Measurements from ENCODE around the gene ADCY3. TPM values are rescaled to one million over a fixed set of nuclear protein-coding genes. Genes with fewer than 3 reads are reported as not detected.

Gene ADCY3
- total and polyA plus RNA-seq, 10 of the 15 experiments (the other 5 are each of a cell fraction or from before 2014, with no cell fraction given), result 2.8 to 102 (median 50.4) TPM

- ChIA-PET POLR2A (interaction anchor here (0.6 kb wide), 1 partner anchor 127 kb away, joined by 7 read pairs; no protein-coding TSS in a partner anchor), CTCF (no interaction called here), SMC1A (ENCODE audit: uncharacterized antibody, unreplicated experiment) (no interaction called here), RAD21 (ENCODE audit: unreplicated experiment) (no interaction called here)
- Histone ChIP-seq H2AFZ (ENCODE audit: control insufficient read depth, low read depth, low read length) (no peak overlapping the region), H3K4me3 (no peak overlapping the region), H4K20me1 (ENCODE audit: control insufficient read depth, insufficient read depth) (0 out of 2 replicates have a peak, but pooled peaks cover 1% of the 10 kb centered on the region), H3K79me2 (ENCODE audit: control insufficient read depth, insufficient read depth, low read length) (peaks cover 16% of the 10 kb centered on the region), H3K27me3 (replicated peaks in 1 of 2; ENCODE audit: control insufficient read depth in 2 of 2, insufficient read depth in 2 of 2, low read length in 1 of 2) (no peaks in the 10 kb centered on the region), H3K9ac (ENCODE audit: control insufficient read depth, insufficient read depth, low read length) (no peak overlapping the region), H3K27ac (ENCODE audit: control insufficient read depth, insufficient read depth) (no peak overlapping the region), H3K4me1 (ENCODE audit: control insufficient read depth, insufficient read depth, low read length) (peaks cover 28% of the 10 kb centered on the region), H3K9me3 (replicated peaks; ENCODE audit: control insufficient read depth, insufficient read depth, low read length) (no peaks in the 10 kb centered on the region), H3K36me3 (ENCODE audit: control insufficient read depth in 2 of 2, insufficient read depth in 2 of 2, low read length in 1 of 2) (no peaks in the 10 kb centered on the region; a peak in 1 of 4 replicates), H3K4me2 (ENCODE audit: control insufficient read depth, insufficient read depth) (no peak overlapping the region)
- ATAC-seq (no peak), FAIRE-seq (no peak), DNase-seq (ENCODE audit: low read depth, low spot score) (no peak)
- no TSS peak for BruUV-seq (replicated peaks)
- intact Hi-C loops (cut with micrococcal nuclease; ENCODE audit: unreplicated experiment), result no loop called here
- 95% methylated on average over 10 of the region's 10 CpGs for WGBS (ENCODE audit: insufficient coverage, insufficient replicate concordance, low lambda C conversion rate, missing lambda C conversion rate)
- in situ Hi-C loops (cut with MboI), result no loop called here
- TF ChIP-seq HDAC6 (IDR thresholded peaks at IDR 0.05; ENCODE audit: unreplicated experiment), result no peak
- no peak for TF ChIP-seq RAD51 (IDR thresholded peaks at IDR 0.05)
- no peak for TF ChIP-seq STAT1 (conservative IDR thresholded peaks at IDR 0.05)
- TF ChIP-seq, protein P1, sequence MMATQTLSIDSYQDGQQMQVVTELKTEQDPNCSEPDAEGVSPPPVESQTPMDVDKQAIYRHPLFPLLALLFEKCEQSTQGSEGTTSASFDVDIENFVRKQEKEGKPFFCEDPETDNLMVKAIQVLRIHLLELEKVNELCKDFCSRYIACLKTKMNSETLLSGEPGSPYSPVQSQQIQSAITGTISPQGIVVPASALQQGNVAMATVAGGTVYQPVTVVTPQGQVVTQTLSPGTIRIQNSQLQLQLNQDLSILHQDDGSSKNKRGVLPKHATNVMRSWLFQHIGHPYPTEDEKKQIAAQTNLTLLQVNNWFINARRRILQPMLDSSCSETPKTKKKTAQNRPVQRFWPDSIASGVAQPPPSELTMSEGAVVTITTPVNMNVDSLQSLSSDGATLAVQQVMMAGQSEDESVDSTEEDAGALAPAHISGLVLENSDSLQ (IDR thresholded peaks at IDR 0.05), result no peak
- TF ChIP-seq E2F8 (IDR thresholded peaks at IDR 0.05; ENCODE audit: low read depth, partially characterized antibody), result no peak
- TF ChIP-seq, protein P2, sequence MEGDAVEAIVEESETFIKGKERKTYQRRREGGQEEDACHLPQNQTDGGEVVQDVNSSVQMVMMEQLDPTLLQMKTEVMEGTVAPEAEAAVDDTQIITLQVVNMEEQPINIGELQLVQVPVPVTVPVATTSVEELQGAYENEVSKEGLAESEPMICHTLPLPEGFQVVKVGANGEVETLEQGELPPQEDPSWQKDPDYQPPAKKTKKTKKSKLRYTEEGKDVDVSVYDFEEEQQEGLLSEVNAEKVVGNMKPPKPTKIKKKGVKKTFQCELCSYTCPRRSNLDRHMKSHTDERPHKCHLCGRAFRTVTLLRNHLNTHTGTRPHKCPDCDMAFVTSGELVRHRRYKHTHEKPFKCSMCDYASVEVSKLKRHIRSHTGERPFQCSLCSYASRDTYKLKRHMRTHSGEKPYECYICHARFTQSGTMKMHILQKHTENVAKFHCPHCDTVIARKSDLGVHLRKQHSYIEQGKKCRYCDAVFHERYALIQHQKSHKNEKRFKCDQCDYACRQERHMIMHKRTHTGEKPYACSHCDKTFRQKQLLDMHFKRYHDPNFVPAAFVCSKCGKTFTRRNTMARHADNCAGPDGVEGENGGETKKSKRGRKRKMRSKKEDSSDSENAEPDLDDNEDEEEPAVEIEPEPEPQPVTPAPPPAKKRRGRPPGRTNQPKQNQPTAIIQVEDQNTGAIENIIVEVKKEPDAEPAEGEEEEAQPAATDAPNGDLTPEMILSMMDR (IDR thresholded peaks at IDR 0.05 in 2 of 3, conservative IDR thresholded peaks at IDR 0.05 in 1 of 3; ENCODE audit: control insufficient read depth in 2 of 3, extremely low read depth in 1 of 3, insufficient read depth in 1 of 3, low read depth in 3 of 3, low read length in 3 of 3), result no peak
- no peak for TF ChIP-seq RBBP5 (conservative IDR thresholded peaks at IDR 0.05)
- TF ChIP-seq STAT3 (IDR thresholded peaks at IDR 0.05; ENCODE audit: low read depth, low read length), result no peak
- TF ChIP-seq GATAD2B (conservative IDR thresholded peaks at IDR 0.05; ENCODE audit: low read depth), result no peak
- no peak for TF ChIP-seq SREBF1 (IDR thresholded peaks at IDR 0.05; ENCODE audit: low read length)
- TF ChIP-seq CHD4 (IDR thresholded peaks at IDR 0.05), result no peak
- no peak for TF ChIP-seq ZNF384 (IDR thresholded peaks at IDR 0.05; ENCODE audit: borderline replicate concordance, low read depth, low read length)
- no peak for TF ChIP-seq RAD21 (IDR thresholded peaks at IDR 0.05; ENCODE audit: insufficient read depth, low read depth, low read length)
- TF ChIP-seq ZBED1 (IDR thresholded peaks at IDR 0.05; ENCODE audit: borderline replicate concordance), result no peak
- TF ChIP-seq USF1 (IDR thresholded peaks at IDR 0.05; ENCODE audit: borderline replicate concordance, extremely low read length, insufficient read depth, low read depth, low read length), result no peak
- TF ChIP-seq IKZF1 (conservative IDR thresholded peaks at IDR 0.05), result no peak
- TF ChIP-seq SIX5 (IDR thresholded peaks at IDR 0.05; ENCODE audit: low read depth, low read length, severe bottlenecking), result no peak
- no peak for TF ChIP-seq ATF3 (IDR thresholded peaks at IDR 0.05; ENCODE audit: borderline replicate concordance, extremely low read depth, low read depth, low read length)
- TF ChIP-seq GABPA (IDR thresholded peaks at IDR 0.05; ENCODE audit: low read depth), result no peak
Measured at GRCh38 chr2:24923106-24923505, 3.1 kb upstream of the ADCY3 start.
